SK-N-MC (cell line): Measurements from ENCODE around the gene CAP1.
"Not testable (repeated sequence)": the region's sequence is repeated elsewhere in the genome, so short reads cannot be mapped to it uniquely, and the experiment has no call there.

Experiments
- DNase-seq: peaks from one replicate; pipeline ENCODE4 v3.0.0-alpha.2; 2011; ENCODE audit warnings: low read depth, low spot score
- H3K27ac ChIP-seq: fragments of 200-600 bp; sonication (generic); 2 replicates; pipeline ENCODE4 v1.5.1; 2016; ENCODE audit warnings: mixed run types
- H3K36me3 ChIP-seq: fragments of 200-600 bp; sonication (generic); 2 replicates; pipeline ENCODE4 v1.6.1; 2017; ENCODE audit warnings: antibody characterized with exemption, low read length, mixed read lengths; ENCODE audit not compliant: insufficient read depth
- H3K4me3 ChIP-seq: fragments of 200-600 bp; sonication (generic); 2 replicates; pipeline ENCODE4 v1.5.1; 2016
- H3K9ac ChIP-seq: fragments of 200-600 bp; sonication (generic); 2 replicates; pipeline ENCODE4 v1.8.0; 2017; ENCODE audit warnings: mixed run types, mixed read lengths; ENCODE audit not compliant: insufficient read length
- H3K9me3 ChIP-seq: fragments of 200-600 bp; sonication (generic); 2 replicates; pipeline ENCODE4 v1.6.1; 2017; ENCODE audit warnings: low read depth, mild to moderate bottlenecking, antibody characterized with exemption, low read length, moderate library complexity, mixed read lengths
- EZH2 ChIP-seq: fragments of 200-600 bp; sonication (generic); IDR thresholded peaks from one replicate; pipeline ENCODE4 v1.6.1; 2017; ENCODE audit warnings: antibody characterized with exemption
- FOXP2 ChIP-seq: optimal IDR thresholded peaks from 2 replicates; pipeline ENCODE3; 2011; ENCODE audit warnings: mild to moderate bottlenecking, moderate library complexity; ENCODE audit not compliant: insufficient read depth; ENCODE audit errors: extremely low read length, control extremely low read depth
- POLR2AphosphoS5 ChIP-seq: IDR thresholded peaks from 2 replicates; pipeline ENCODE4 v1.6.1; 2012; ENCODE audit warnings: mild to moderate bottlenecking, low read depth, low read length, borderline replicate concordance

CAP1 gene

GRCh38 chr1:40004857-40005256, 35.7 kb upstream of the CAP1 start:
- Histone ChIP-seq H3K4me3 (no peak overlapping the region), H3K36me3 (no peaks in the 10 kb centered on the region), H3K9me3 (no peaks in the 10 kb centered on the region), H3K27ac (no peak overlapping the region), H3K9ac (no peak overlapping the region)
- DNase-seq = no peak
- TF ChIP-seq POLR2AphosphoS5 (no peak), EZH2 (no peak), FOXP2 (no peak)

- not testable (repeated sequence) for H3K4me3 ChIP-seq, H3K36me3 ChIP-seq, H3K9ac ChIP-seq, DNase-seq, H3K27ac ChIP-seq, H3K9me3 ChIP-seq
Observed at GRCh38 chr1:40007481-40008034, 33.0 kb upstream of the CAP1 start.

GRCh38 chr1:40011198-40011597, 29.3 kb upstream of the CAP1 start:
- Histone ChIP-seq H3K4me3 (no peak overlapping the region), H3K27ac (no peak overlapping the region), H3K9ac (no peak overlapping the region), H3K36me3 (no peaks in the 10 kb centered on the region), H3K9me3 (no peaks in the 10 kb centered on the region)
- TF ChIP-seq POLR2AphosphoS5 (no peak), EZH2 (no peak), FOXP2 (no peak)
- no peak for DNase-seq

- DNase-seq = no peak
- Histone ChIP-seq H3K9ac (no peak overlapping the region), H3K4me3 (no peak overlapping the region), H3K36me3 (no peaks in the 10 kb centered on the region), H3K9me3 (no peaks in the 10 kb centered on the region), H3K27ac (no peak overlapping the region)
- TF ChIP-seq EZH2 (no peak), FOXP2 (no peak), POLR2AphosphoS5 (no peak)
Observed at GRCh38 chr1:40014253-40014706, 26.2 kb upstream of the CAP1 start.

- Histone ChIP-seq H3K9ac (no peak overlapping the region), H3K4me3 (no peak overlapping the region), H3K9me3 (no peaks in the 10 kb centered on the region), H3K36me3 (no peaks in the 10 kb centered on the region), H3K27ac (no peak overlapping the region)
- TF ChIP-seq POLR2AphosphoS5 (no peak), EZH2 (no peak), FOXP2 (no peak)
- DNase-seq = no peak
Observed at GRCh38 chr1:40014812-40015594, 25.5 kb upstream of the CAP1 start.

GRCh38 chr1:40017951-40018575, 22.5 kb upstream of the CAP1 start:
- Histone ChIP-seq H3K9ac (no peak overlapping the region), H3K9me3 (no peaks in the 10 kb centered on the region), H3K4me3 (no peak overlapping the region), H3K27ac (no peak overlapping the region), H3K36me3 (no peaks in the 10 kb centered on the region)
- TF ChIP-seq EZH2 = no peak
- no peak for TF ChIP-seq FOXP2
- TF ChIP-seq POLR2AphosphoS5 = no peak
- DNase-seq = no peak

- Histone ChIP-seq H3K36me3 (no peaks in the 10 kb centered on the region), H3K9ac (no peak overlapping the region), H3K27ac (no peak overlapping the region), H3K4me3 (no peak overlapping the region), H3K9me3 (no peaks in the 10 kb centered on the region)
- no peak for DNase-seq
- TF ChIP-seq EZH2 (no peak), POLR2AphosphoS5 (no peak), FOXP2 (no peak)
Observed at GRCh38 chr1:40020447-40021085, 20.0 kb upstream of the CAP1 start.

- Histone ChIP-seq H3K27ac (no peak overlapping the region), H3K9ac (no peak overlapping the region), H3K9me3 (no peaks in the 10 kb centered on the region), H3K36me3 (no peaks in the 10 kb centered on the region), H3K4me3 (no peak overlapping the region)
- DNase-seq = no peak
- no peak for TF ChIP-seq POLR2AphosphoS5
- no peak for TF ChIP-seq EZH2
- no peak for TF ChIP-seq FOXP2
Observed at GRCh38 chr1:40023379-40023944, 17.1 kb upstream of the CAP1 start.
